Measurements from ENCODE around the gene PTCD2. TPM values are rescaled to one million over a fixed set of nuclear protein-coding genes. Genes with fewer than 3 reads are reported as not detected.

PTCD2 gene
- total RNA-seq, 1 donor from 2014 or later = 12.1 TPM

DNA sequence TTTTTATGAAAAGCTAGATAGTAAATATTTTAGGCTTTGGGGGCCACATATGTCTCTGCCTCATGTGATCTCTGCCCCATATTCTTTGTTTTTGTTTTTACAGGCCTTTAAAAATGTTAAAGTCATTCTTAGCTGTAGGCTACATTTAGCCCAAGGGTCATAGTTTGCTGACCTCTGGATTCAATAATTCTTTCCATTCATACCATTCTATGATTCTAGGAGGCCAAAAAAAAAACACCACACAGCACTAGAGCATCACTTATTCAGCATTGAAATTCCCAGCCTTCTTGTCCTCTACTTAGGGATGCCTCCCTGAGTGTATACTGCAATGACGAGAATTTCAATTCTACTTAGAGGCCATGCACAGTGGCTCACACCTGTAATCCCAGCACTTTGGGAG lies 17.0 kb downstream of the PTCD2 start:
- H3K27ac Mint-ChIP-seq = peak overlapping the region; percentile 76
- H3K36me3 Mint-ChIP-seq = peaks cover 33% of the 10 kb centered on the region
- peaks cover 9% of the 10 kb centered on the region for H3K4me1 Mint-ChIP-seq (ENCODE audit: unreplicated experiment)
- no peak overlapping the region for H3K4me3 Mint-ChIP-seq
- no peak for DNase-seq (ENCODE audit: extremely low spot score, unreplicated experiment)
- no peaks in the 10 kb centered on the region for H3K9me3 Mint-ChIP-seq
- no peaks in the 10 kb centered on the region for H3K27me3 Mint-ChIP-seq
- no peak for TF ChIP-seq CTCF (conservative IDR thresholded peaks at IDR 0.05)

- Mint-ChIP-seq H3K27me3 (no peaks in the 10 kb centered on the region), H3K4me1 (ENCODE audit: unreplicated experiment) (peaks cover 9% of the 10 kb centered on the region), H3K4me3 (no peak overlapping the region), H3K27ac (peak overlapping the region; percentile 68), H3K36me3 (peaks cover 36% of the 10 kb centered on the region), H3K9me3 (no peaks in the 10 kb centered on the region)
- TF ChIP-seq CTCF (conservative IDR thresholded peaks at IDR 0.05) = no peak
- no peak for DNase-seq (ENCODE audit: extremely low spot score, unreplicated experiment)
Observed at GRCh38 chr5:72338689-72339209, 18.6 kb downstream of the PTCD2 start.

GRCh38 chr5:72346398-72346797 lies 26.2 kb downstream of the PTCD2 start:
- Mint-ChIP-seq H3K36me3 (peaks cover 28% of the 10 kb centered on the region), H3K27ac (peak overlapping the region; percentile 65), H3K9me3 (no peaks in the 10 kb centered on the region), H3K4me3 (no peak overlapping the region), H3K27me3 (no peaks in the 10 kb centered on the region), H3K4me1 (ENCODE audit: unreplicated experiment) (no peaks in the 10 kb centered on the region)
- no peak for TF ChIP-seq CTCF (conservative IDR thresholded peaks at IDR 0.05)
- no peak for DNase-seq (ENCODE audit: extremely low spot score, unreplicated experiment)

- H3K27me3 Mint-ChIP-seq = no peaks in the 10 kb centered on the region
- H3K4me3 Mint-ChIP-seq = no peak overlapping the region
- no peaks in the 10 kb centered on the region for H3K9me3 Mint-ChIP-seq
- H3K4me1 Mint-ChIP-seq (ENCODE audit: unreplicated experiment) = no peaks in the 10 kb centered on the region
- peak overlapping the region; percentile 90 for H3K27ac Mint-ChIP-seq
- peaks cover 27% of the 10 kb centered on the region for H3K36me3 Mint-ChIP-seq
- no peak for TF ChIP-seq CTCF (conservative IDR thresholded peaks at IDR 0.05)
- DNase-seq (ENCODE audit: extremely low spot score, unreplicated experiment) = no peak
Observed at GRCh38 chr5:72347801-72348308, 27.7 kb downstream of the PTCD2 start.

GRCh38 chr5:72351376-72351775 lies 31.2 kb downstream of the PTCD2 start:
- DNase-seq (ENCODE audit: extremely low spot score, unreplicated experiment) = no peak
- Mint-ChIP-seq H3K36me3 (peaks cover 19% of the 10 kb centered on the region), H3K9me3 (no peaks in the 10 kb centered on the region), H3K27ac (no peak overlapping the region), H3K4me3 (no peak overlapping the region), H3K4me1 (ENCODE audit: unreplicated experiment) (peaks cover 11% of the 10 kb centered on the region), H3K27me3 (no peaks in the 10 kb centered on the region)
- TF ChIP-seq CTCF (conservative IDR thresholded peaks at IDR 0.05) = no peak

GRCh38 chr5:72352616-72353015 lies 32.4 kb downstream of the PTCD2 start:
- Mint-ChIP-seq H3K4me1 (ENCODE audit: unreplicated experiment) (peaks cover 11% of the 10 kb centered on the region), H3K27ac (no peak overlapping the region), H3K27me3 (no peaks in the 10 kb centered on the region), H3K4me3 (no peak overlapping the region), H3K36me3 (peaks cover 19% of the 10 kb centered on the region), H3K9me3 (no peaks in the 10 kb centered on the region)
- no peak for DNase-seq (ENCODE audit: extremely low spot score, unreplicated experiment)
- no peak for TF ChIP-seq CTCF (conservative IDR thresholded peaks at IDR 0.05)
